HAP-1 (cell line): ENCODE results near the gene ZNF423.

ENCODE experiments used
- DNase-seq, 2 experiments: peaks; one replicate each; pipeline ENCODE4 v3.0.0-alpha.2; 2016 to 2020; ENCODE audit warnings: low spot score in 2 of 2
- H3K27me3 ChIP-seq: fragments of 250-450 bp; sonication (Bioruptor Pico); 2 replicates; pipeline ENCODE4 v1.5.1; 2020; ENCODE audit warnings: low read depth, mild to moderate bottlenecking, moderate library complexity
- H3K36me3 ChIP-seq: fragments of 250-450 bp; sonication (Bioruptor Pico); replicated peaks from 2 replicates; pipeline ENCODE4 v1.5.1; 2020; ENCODE audit warnings: mild to moderate bottlenecking
- H3K4me1 ChIP-seq: fragments of 250-450 bp; sonication (Bioruptor Pico); 2 replicates; pipeline ENCODE4 v1.5.1; 2020; ENCODE audit warnings: mild to moderate bottlenecking
- H3K4me3 ChIP-seq: fragments of 250-450 bp; sonication (Bioruptor Pico); 2 replicates; pipeline ENCODE4 v1.5.1; 2020; ENCODE audit warnings: mild to moderate bottlenecking, moderate library complexity
- H3K9me3 ChIP-seq: fragments of 250-450 bp; sonication (Bioruptor Pico); 2 replicates; pipeline ENCODE4 v1.5.1; 2020; ENCODE audit warnings: mild to moderate bottlenecking, moderate library complexity
- in situ Hi-C: fragments of 300-500 bp; cut with MboI; formaldehyde crosslinking; loops from 3 replicates; pipeline ENCODE4 v1.14.3; 2020; ENCODE audit warnings: low sequenced_read_pairs, inconsistent platforms, mixed read lengths

Gene ZNF423

DNA sequence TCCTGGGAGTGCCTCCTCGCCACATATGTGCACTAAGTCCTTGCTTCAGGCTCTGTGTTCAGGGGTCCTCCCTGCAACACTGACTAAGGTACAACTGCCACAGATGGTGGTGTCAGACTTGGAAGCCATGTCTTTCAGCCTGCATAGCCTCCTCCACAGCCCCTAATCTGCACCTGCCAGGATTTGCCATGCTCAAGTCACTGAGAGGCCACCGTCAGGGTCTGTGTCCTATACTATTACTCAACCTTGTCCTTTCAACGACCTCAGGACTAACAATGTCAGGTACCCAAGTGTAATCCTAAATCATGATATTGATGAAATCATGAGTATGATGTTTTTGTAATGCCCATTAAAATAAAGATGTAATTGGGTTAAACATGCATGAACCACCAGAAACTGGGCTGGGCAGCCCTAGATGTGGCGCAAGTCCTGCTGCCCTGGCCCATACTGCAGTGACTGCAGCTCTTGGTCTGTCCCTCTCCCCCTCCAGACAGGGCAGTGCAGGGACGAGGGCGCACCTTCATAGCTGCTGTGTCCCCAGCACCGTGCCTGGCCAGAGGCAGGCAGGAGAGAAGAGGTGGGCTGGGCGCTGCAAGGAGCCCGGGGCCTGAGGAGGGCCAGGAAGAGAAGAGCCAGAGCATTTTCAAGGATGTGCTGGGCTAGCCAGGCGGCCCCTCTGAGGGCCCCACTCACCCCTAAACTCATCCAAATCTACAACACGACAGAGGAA, 198.0 kb downstream of the ZNF423 start:
- H3K36me3 ChIP-seq, result no peaks in the 10 kb centered on the region
- no peak overlapping the region for H3K4me3 ChIP-seq
- no peak for DNase-seq
- no peaks in the 10 kb centered on the region for H3K27me3 ChIP-seq
- H3K4me1 ChIP-seq, result peaks cover 2% of the 10 kb centered on the region; the same call in 1 of the 2 replicates
- no peaks in the 10 kb centered on the region for H3K9me3 ChIP-seq
- in situ Hi-C loops, result no loop called here

DNA sequence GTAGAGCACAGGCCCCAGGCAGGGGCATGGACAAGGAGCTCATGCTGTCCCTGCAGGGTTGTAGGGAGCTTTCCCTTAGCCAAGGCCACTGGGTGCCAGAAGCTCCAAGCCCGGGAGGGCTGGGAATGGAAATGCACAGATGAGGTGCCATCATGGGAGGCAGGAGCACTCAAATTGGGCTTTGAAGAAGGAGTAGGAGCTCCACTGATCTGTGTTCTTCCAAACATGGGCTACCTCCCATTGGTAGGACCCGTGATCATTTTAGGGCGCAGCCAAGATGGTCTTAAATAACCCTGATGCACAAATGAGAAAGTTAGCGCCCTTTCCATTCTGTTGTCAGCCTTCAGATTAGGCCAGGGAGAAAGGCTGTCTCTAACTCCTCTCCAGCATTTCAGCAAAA, 201.5 kb downstream of the ZNF423 start:
- Histone ChIP-seq H3K27me3 (no peaks in the 10 kb centered on the region), H3K36me3 (no peaks in the 10 kb centered on the region), H3K4me3 (no peak overlapping the region), H3K4me1 (no peaks in the 10 kb centered on the region), H3K9me3 (no peaks in the 10 kb centered on the region)
- no peak for DNase-seq
- in situ Hi-C loops, result no loop called here

DNA sequence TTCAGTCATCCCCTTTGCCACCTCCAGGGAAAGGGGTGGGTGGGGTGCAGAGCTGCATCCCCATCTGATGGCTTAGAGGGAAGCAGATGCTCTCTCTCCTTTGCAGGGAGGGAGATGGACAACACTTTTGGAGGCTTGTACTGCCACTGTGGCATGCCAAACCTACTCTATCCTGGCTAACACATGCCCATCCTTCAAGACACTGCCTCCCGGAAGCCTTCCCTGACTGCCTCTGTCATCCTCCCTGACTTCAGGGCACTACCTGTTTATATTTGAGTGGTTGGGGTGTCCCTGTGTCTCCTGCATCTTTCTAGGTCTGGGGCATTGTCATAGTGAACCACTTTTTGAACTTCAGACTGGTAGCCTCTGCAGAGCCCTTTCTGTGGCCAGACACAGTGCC, 202.3 kb downstream of the ZNF423 start:
- Histone ChIP-seq H3K36me3 (no peaks in the 10 kb centered on the region), H3K9me3 (0 out of 2 replicates have a peak, but pooled peaks cover 4% of the 10 kb centered on the region), H3K4me1 (no peaks in the 10 kb centered on the region), H3K4me3 (no peak overlapping the region), H3K27me3 (no peaks in the 10 kb centered on the region)
- no peak for DNase-seq
- in situ Hi-C loops, result no loop called here

DNA sequence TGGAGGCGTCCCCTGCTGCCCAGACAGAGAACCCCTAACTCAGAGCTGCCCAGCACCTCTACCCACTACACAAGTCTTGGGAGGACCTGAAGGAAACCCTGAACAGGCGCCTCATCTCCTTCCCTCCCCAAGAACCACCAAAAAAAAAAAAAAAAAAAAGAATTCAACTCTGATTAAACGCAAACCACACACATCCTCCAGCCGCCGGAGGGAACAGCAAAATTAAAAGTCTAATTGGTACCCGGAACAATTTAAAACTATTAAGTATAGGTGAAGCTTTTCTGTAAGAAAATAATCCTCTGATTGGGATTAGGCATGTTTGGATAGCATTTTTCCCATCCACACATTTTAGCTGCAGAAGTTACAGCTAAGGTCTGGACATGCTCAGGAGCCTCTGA, 202.7 kb downstream of the ZNF423 start:
- no peaks in the 10 kb centered on the region for H3K27me3 ChIP-seq
- in situ Hi-C loops, result no loop called here
- H3K4me1 ChIP-seq, result no peaks in the 10 kb centered on the region
- DNase-seq, result no peak
- H3K9me3 ChIP-seq, result peaks cover 5% of the 10 kb centered on the region
- H3K4me3 ChIP-seq, result no peak overlapping the region
- no peaks in the 10 kb centered on the region for H3K36me3 ChIP-seq

DNA sequence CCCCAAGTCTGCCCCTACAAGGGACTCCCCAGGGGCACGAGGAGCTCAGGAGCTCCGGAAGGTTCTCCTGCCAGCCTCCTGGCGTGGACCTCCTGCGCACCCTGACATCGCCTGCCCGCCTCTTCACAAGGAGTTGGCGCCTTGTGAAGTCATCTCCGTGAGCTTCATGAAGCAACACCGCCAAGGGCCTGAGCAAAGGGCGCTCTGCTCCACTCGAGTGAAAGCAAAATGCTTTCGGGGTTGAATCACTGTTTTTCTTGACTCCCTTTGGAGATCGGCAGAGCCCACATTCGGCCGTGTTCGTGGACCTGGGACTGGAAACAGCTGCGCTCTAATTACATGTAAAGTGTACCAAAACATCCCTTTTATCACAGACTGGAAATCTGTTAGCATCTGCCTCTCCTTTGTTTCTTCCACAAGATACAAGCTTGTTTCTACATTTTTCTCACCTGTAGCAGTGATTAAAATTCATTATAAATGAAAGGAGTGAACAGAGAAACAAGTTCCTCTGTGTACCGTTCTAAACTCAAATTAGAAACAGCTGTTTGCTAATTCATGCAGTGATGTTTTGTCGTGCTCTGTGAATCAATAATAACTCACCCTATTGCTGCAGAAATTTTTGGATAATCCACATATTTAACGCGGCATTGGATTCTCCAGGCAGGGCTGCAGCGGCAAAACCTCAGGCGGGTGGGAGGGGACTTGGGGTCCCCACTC, 203.3 kb downstream of the ZNF423 start:
- H3K27me3 ChIP-seq, result no peaks in the 10 kb centered on the region
- peaks cover 10% of the 10 kb centered on the region for H3K9me3 ChIP-seq
- DNase-seq, result no peak
- H3K36me3 ChIP-seq, result no peaks in the 10 kb centered on the region
- in situ Hi-C loops, result no loop called here
- no peaks in the 10 kb centered on the region for H3K4me1 ChIP-seq
- no peak overlapping the region for H3K4me3 ChIP-seq

DNA sequence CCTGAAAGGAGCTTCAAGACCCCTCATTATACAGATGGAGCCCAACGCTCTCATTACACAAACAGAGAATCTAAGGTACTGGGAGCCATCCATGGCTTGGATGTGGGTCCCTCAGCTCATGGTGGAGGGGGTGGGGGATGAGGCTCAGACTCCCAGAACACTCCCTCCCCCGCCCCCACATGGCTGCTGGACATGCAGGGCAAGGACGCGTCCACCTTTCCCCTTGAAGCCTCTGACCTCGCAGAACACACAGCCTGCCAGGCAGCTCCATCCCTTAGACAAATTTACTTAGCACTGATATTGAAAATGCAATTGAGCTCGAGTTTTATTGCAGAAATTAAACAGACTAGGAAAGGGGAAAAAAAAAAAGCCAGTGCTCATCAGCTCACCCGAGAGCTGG, 203.9 kb downstream of the ZNF423 start:
- DNase-seq, result no peak
- Histone ChIP-seq H3K27me3 (no peaks in the 10 kb centered on the region), H3K9me3 (peaks cover 13% of the 10 kb centered on the region), H3K4me1 (no peaks in the 10 kb centered on the region), H3K36me3 (no peaks in the 10 kb centered on the region), H3K4me3 (no peak overlapping the region)
- in situ Hi-C loops, result no loop called here

DNA sequence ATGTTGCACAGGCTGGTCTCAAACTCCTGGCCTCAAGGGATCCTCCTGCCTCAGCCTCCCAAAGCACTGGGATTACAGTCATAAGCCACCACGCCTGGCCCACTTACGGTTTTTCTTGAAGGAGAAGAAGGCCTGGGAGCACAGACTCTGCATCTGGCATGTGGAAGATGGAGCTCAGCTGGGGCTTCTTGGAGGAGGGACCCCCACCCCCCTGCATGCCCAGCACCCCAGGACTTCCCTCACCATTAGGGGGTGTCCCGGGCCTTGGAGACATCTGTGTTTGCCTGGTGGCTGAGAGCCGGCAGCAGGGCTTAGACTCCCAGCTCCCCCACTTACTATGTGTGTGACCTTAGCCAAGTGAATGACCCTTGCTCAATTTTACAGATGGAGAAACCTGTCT, 204.7 kb downstream of the ZNF423 start:
- H3K27me3 ChIP-seq, result no peaks in the 10 kb centered on the region

DNA sequence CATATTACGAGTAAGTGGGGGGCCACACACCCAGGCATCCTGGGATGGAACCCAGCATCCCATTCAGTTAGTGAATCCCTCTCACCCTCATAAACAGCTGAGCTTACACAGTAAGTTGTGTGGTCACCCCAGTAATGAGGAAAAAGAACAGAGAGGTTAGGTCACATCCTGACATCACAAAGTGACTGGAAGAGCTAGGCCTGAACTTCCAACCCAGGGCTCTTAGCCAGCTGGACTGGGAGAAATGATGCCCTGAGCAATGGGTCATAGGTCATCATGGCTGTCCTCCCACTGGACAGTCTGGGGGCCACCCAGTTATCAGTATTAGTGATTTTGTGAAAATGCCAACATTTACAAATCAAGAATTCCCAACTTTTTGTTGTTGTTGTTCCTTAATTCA, 205.3 kb downstream of the ZNF423 start:
- H3K9me3 ChIP-seq, result peaks cover 16% of the 10 kb centered on the region
- no peak overlapping the region for H3K4me3 ChIP-seq
- no peaks in the 10 kb centered on the region for H3K36me3 ChIP-seq
- H3K27me3 ChIP-seq, result no peaks in the 10 kb centered on the region
- no peaks in the 10 kb centered on the region for H3K4me1 ChIP-seq
- in situ Hi-C loops, result no loop called here
- no peak for DNase-seq

More for the DNA sequence above, 204.7 kb downstream of the ZNF423 start:
- DNase-seq, result no peak
- peaks cover 13% of the 10 kb centered on the region for H3K9me3 ChIP-seq
- H3K4me3 ChIP-seq, result no peak overlapping the region
- H3K4me1 ChIP-seq, result no peaks in the 10 kb centered on the region
- no peaks in the 10 kb centered on the region for H3K36me3 ChIP-seq
- in situ Hi-C loops, result no loop called here

DNA sequence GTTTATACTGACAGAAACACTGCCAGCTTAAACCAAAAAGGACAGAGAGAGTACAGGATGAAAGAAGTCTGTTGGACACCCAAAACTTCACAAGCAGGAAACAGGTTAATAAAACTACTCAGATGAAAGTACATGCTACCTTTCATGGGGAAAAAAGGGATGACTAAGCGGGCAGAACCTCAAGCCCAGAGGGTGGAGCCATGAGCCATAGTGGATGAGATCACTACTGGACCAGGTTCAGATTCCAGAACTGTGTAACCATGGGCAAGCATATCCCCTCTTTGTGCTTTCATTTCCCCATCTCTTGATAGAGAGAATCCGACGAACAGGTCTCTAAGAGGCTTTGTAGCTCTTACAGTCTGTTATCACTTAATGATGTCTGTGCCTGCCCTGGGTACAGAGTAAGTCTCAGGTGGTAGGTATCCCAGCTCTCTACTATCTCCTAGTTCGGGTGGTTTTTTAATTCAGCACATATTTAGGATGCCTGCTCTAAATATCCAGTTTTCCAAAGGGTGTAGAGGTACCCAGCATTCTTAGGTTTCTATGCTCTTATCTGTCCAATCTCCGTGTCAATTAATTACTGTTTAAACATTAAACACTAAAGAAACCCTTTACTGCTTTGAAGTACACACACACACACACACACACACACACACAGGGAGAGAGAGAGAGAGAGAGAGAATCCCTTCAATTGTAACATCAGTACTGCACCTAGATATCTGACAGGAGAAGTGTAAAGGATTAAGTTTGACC, 206.7 kb downstream of the ZNF423 start:
- in situ Hi-C loops, result no loop called here
- no peaks in the 10 kb centered on the region for H3K36me3 ChIP-seq
- DNase-seq, result no peak
- no peak overlapping the region for H3K4me3 ChIP-seq
- peaks cover 16% of the 10 kb centered on the region for H3K9me3 ChIP-seq
- no peaks in the 10 kb centered on the region for H3K27me3 ChIP-seq
- no peaks in the 10 kb centered on the region for H3K4me1 ChIP-seq

DNA sequence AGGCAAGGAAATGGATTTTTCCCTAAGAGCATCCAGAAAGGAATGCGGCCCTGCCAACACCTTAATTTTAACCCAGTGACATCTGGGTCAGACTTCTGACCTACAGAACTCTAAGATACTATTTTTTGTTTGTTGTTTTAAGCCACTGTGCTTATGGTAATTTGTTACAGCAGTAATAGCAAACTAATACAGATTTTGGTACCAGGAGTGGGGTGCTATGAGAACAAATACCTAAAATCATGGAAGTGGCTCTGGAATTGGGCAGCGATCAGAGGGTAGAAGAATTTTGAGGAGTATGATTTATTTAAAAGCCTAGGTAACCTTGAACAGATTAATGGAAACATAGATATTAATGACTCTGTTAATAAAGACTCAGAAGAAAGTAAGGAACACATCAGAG, 208.2 kb downstream of the ZNF423 start:
- Histone ChIP-seq H3K36me3 (no peaks in the 10 kb centered on the region), H3K27me3 (no peaks in the 10 kb centered on the region), H3K4me1 (peaks cover 4% of the 10 kb centered on the region), H3K9me3 (peaks cover 16% of the 10 kb centered on the region), H3K4me3 (no peak overlapping the region)
- in situ Hi-C loops, result no loop called here
- no peak for DNase-seq

DNA sequence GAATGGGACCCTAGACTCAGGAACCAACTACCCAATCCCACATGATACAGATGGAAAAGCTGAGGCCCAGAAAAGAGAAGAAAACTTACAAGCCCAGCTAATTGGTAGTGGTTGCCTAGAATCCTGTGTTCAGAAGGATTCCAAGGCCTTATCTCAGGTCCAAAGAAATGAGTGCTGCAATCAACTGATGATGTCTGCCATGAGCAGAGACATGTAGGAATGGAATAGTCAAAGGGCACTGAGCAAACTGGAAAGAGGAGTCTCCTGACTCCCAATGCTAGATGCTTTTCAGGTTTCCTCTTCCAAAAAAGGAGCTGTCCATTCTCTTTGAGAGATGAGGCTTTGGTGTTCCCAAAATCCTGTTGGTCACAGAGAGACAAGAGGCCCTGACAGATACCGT, 210.6 kb downstream of the ZNF423 start:
- H3K4me1 ChIP-seq, result peaks cover 11% of the 10 kb centered on the region
- H3K9me3 ChIP-seq, result peaks cover 16% of the 10 kb centered on the region
- DNase-seq, result no peak
- no peak overlapping the region for H3K4me3 ChIP-seq
- no peaks in the 10 kb centered on the region for H3K36me3 ChIP-seq
- no peaks in the 10 kb centered on the region for H3K27me3 ChIP-seq
- in situ Hi-C loops, result no loop called here

DNA sequence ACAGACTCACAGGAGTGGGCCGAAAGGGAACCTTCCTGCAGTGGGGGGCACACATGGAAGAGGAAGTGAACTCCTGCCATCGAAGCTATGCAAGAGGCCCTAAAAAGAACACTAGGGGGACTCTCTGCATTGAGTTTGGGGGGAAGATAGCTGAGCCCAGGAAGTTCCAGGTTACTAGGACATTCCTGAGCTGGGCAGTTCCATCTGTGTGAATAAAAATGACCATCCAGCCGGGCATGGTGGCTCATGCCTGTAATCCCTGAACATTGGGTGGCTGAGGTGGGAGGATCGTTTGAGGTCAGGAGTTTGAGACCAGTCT, 211.8 kb downstream of the ZNF423 start:
- Histone ChIP-seq H3K4me3 (no peak overlapping the region), H3K36me3 (no peaks in the 10 kb centered on the region), H3K27me3 (no peaks in the 10 kb centered on the region), H3K4me1 (peaks cover 23% of the 10 kb centered on the region), H3K9me3 (peaks cover 16% of the 10 kb centered on the region)
- in situ Hi-C loops, result no loop called here
- DNase-seq, result no peak

DNA sequence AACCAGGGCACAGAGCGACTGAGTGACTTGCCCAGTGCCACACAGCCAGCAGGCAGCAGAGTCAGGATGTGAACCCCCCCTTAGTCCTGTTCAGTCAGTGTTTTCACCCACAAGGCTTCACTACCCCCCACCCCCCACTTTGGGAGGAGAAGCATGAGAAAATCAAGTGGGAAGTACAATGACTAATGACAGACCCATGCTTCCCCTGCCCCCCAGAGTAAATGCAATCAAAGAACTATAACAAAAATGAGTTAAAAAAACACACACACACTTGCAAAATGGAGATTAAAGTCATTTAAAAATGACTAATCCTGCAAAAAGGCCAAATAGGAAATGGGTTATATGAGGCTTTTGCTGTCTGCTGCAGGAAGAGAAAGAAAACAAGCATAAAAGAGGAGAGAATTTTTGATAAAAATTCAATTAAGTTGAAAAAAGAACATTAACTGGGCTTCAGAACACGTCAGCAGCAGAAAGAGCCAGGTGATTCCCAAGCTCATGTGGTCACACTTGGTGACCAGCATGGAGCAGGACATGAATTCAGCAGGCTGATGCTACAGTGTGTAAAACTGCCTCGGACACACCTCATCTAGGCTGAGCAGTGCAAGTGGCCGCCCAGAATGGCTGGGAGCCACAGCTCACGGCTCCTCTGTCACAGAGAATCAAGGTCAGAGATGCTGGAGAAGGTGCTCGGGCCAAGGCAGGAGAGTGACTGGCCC, 212.3 kb downstream of the ZNF423 start:
- Histone ChIP-seq H3K36me3 (no peaks in the 10 kb centered on the region), H3K4me3 (no peak overlapping the region), H3K4me1 (peaks cover 23% of the 10 kb centered on the region), H3K27me3 (no peaks in the 10 kb centered on the region), H3K9me3 (peaks cover 12% of the 10 kb centered on the region)
- in situ Hi-C loops, result no loop called here
- DNase-seq, result no peak

DNA sequence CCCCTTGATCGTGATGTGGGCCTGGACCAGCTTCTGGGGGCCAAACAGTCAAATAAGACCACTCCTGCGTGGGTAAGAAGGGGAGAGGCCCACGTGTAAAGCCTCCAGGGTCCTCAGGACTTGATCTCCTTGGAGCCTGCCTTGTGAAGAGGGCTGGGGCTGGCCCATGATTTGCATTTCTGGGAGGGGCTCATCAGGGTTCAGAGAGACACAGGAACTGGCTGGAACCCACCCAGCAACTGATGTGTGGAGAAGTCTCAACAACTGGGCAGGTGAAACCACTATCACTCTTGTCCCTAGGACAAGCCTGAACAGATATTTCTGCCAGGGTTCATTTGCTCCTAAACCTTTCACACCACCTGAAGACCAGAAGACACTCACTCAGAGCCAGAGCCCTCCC, 214.7 kb downstream of the ZNF423 start:
- DNase-seq, result no peak
- Histone ChIP-seq H3K4me3 (no peak overlapping the region), H3K4me1 (peaks cover 23% of the 10 kb centered on the region), H3K9me3 (peaks cover 3% of the 10 kb centered on the region; the same call in 1 of the 2 replicates), H3K27me3 (no peaks in the 10 kb centered on the region), H3K36me3 (no peaks in the 10 kb centered on the region)
- in situ Hi-C loops, result no loop called here
